SU-DHL-6 (cell line): Measurements from ENCODE around the gene DIPK2A.

Experiments
- H2AFZ ChIP-seq: fragments of 200-600 bp; sonication (generic); 2 replicates; pipeline ENCODE4 v1.6.1; 2014; ENCODE audit warnings: low read depth, mild to moderate bottlenecking, moderate library complexity, mixed read lengths, antibody characterized with exemption, low read length; ENCODE audit not compliant: severe bottlenecking
- H3F3A ChIP-seq: fragments of 200-600 bp; shearing (Covaris generic); 2 replicates; pipeline ENCODE4 v1.6.0; 2016; ENCODE audit warnings: antibody characterized with exemption, mild to moderate bottlenecking; ENCODE audit not compliant: insufficient read depth
- H3K27ac ChIP-seq: fragments of 200-600 bp; sonication (generic); 2 replicates; pipeline ENCODE4 v1.5.1; 2016; ENCODE audit warnings: low read depth, mild to moderate bottlenecking, low read length, moderate library complexity, mixed read lengths
- H3K27me3 ChIP-seq: fragments of 200-600 bp; sonication (generic), shearing (Covaris generic); 2 replicates; pipeline ENCODE4 v1.6.0; 2014; ENCODE audit warnings: mild to moderate bottlenecking, low read length
- H3K36me3 ChIP-seq: fragments of 200-600 bp; sonication (generic); 2 replicates; pipeline ENCODE4 v1.6.1; 2014; ENCODE audit warnings: mild to moderate bottlenecking, low read length, mixed read lengths
- H3K4me2 ChIP-seq: fragments of 300-600, 200-600 bp; shearing (Covaris generic), sonication (generic); 2 replicates; pipeline ENCODE4 v1.6.0; 2014; ENCODE audit warnings: low read length, low read depth, mild to moderate bottlenecking; ENCODE audit not compliant: poor library complexity, severe bottlenecking
- H3K4me3 ChIP-seq: fragments of 200-600 bp; sonication (generic); 2 replicates; pipeline ENCODE4 v1.5.1; 2014; ENCODE audit warnings: antibody characterized with exemption, low read length, mild to moderate bottlenecking, mixed read lengths; ENCODE audit not compliant: insufficient read depth, poor library complexity, severe bottlenecking
- H3K79me2 ChIP-seq: fragments of 200-600 bp; sonication (generic); 2 replicates; pipeline ENCODE4 v1.6.1; 2014; ENCODE audit warnings: mild to moderate bottlenecking, low read length, moderate library complexity; ENCODE audit not compliant: insufficient read depth
- H3K9ac ChIP-seq: fragments of 200-600 bp; sonication (generic); 2 replicates; pipeline ENCODE4 v1.7.0; 2014; ENCODE audit warnings: mild to moderate bottlenecking, low read length
- H3K9me2 ChIP-seq: fragments of 200-600 bp; sonication (generic); replicated peaks from 2 replicates; pipeline ENCODE4 v1.6.1; 2014; ENCODE audit warnings: low read length; ENCODE audit not compliant: insufficient read depth
- H3K9me3 ChIP-seq: fragments of 200-600 bp; sonication (generic); 2 replicates; pipeline ENCODE4 v1.6.1; 2014; ENCODE audit warnings: low read length, mixed read lengths; ENCODE audit not compliant: insufficient read depth
- H4K20me1 ChIP-seq: fragments of 200-600 bp; sonication (generic); 2 replicates; pipeline ENCODE4 v1.6.1; 2014; ENCODE audit warnings: low read depth, mild to moderate bottlenecking, antibody characterized with exemption, low read length, moderate library complexity, mixed read lengths
- CTCF ChIP-seq: fragments of 200-600 bp; sonication (generic); IDR thresholded peaks from one replicate; pipeline ENCODE4 v1.5.1; 2017; ENCODE audit warnings: antibody characterized with exemption, mild to moderate bottlenecking, low read length, moderate library complexity; ENCODE audit not compliant: insufficient read depth, poor library complexity, severe bottlenecking
- EZH2phosphoT487 ChIP-seq: fragments of 200-600 bp; sonication (generic), shearing (Covaris generic); conservative IDR thresholded peaks from 2 replicates; pipeline ENCODE4 v1.6.1; 2018; ENCODE audit warnings: mild to moderate bottlenecking, antibody characterized with exemption, low read length, moderate library complexity, mixed read lengths

DIPK2A gene

GRCh38 chr3:143971359-143972154 is at the start of gene DIPK2A:
Gene DIPK2A, plus strand, starts transcription at chr3:143971823. Its CDS starts 510 bp downstream, at chr3:143972333.
- peak within 1 kb of the TSS; percentile 98 for H3K27ac ChIP-seq
- no peak for TF ChIP-seq EZH2phosphoT487
- TF ChIP-seq CTCF = no peak
- peaks cover 39% of the 10 kb centered on the region for H3K79me2 ChIP-seq
- H3K9ac ChIP-seq = peak within 1 kb of the TSS; percentile 95
- no peaks in the 10 kb centered on the region; the same call in 1 of the 2 replicates for H3F3A ChIP-seq
- no peaks in the 10 kb centered on the region for H3K27me3 ChIP-seq
- H3K4me2 ChIP-seq = peak within 1 kb of the TSS; percentile 98
- H2AFZ ChIP-seq = peak within 1 kb of the TSS; percentile 87
- peaks cover 33% of the 10 kb centered on the region for H4K20me1 ChIP-seq
- H3K4me3 ChIP-seq = peak within 1 kb of the TSS; percentile 98
- no peaks in the 10 kb centered on the region for H3K9me3 ChIP-seq
- H3K36me3 ChIP-seq = no peaks in the 10 kb centered on the region
- H3K9me2 ChIP-seq = no peaks in the 10 kb centered on the region

DNA sequence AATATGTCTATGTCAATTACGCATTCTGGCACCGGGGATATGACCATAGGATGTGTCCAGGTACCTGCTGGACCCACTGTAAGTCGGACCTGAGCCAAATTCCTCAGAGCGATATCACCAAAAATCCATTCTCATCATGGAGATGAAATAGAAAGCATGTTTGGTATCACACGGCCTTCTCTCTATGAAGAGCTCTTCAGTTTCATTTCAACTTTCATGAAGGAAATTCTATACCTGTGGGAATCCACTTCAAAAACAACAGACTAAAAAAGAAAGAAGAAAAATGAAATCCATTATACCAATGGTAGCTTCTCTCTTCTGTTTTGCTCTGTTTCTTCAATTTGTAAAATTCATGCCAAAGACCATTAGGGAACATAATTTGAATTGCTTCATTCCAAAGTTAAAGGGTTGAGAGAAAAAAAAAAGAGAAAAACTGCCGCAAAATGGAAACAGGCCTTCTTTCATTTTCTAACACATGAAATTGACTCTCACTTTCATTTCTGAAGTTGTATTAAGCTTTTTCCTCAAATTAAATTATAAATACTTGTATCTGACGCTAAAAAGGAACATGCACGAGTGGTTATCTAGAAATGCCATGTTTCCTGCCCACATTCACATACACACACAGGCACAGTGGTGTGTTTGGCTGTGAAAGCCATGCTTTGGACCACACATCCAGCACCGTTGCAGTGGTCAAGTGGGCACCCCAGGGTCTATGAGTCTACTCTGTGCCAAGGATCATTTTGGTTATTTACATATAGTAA is 46.9 kb upstream of the DIPK2A start:
- H3F3A ChIP-seq = no peaks in the 10 kb centered on the region
- no peak overlapping the region for H2AFZ ChIP-seq
- H3K4me2 ChIP-seq = no peak overlapping the region
- H3K9ac ChIP-seq = no peak overlapping the region
- H4K20me1 ChIP-seq = no peaks in the 10 kb centered on the region
- no peaks in the 10 kb centered on the region for H3K79me2 ChIP-seq
- H3K9me3 ChIP-seq = no peaks in the 10 kb centered on the region
- no peaks in the 10 kb centered on the region for H3K36me3 ChIP-seq
- no peak overlapping the region for H3K4me3 ChIP-seq
- TF ChIP-seq CTCF (no peak), EZH2phosphoT487 (no peak)
- no peaks in the 10 kb centered on the region for H3K27me3 ChIP-seq
- H3K9me2 ChIP-seq = no peaks in the 10 kb centered on the region
- H3K27ac ChIP-seq = no peak overlapping the region

GRCh38 chr3:143928056-143928455 is 43.6 kb upstream of the DIPK2A start:
- H3K9ac ChIP-seq = no peak overlapping the region
- no peaks in the 10 kb centered on the region for H3K36me3 ChIP-seq
- no peaks in the 10 kb centered on the region for H3K9me3 ChIP-seq
- no peaks in the 10 kb centered on the region for H4K20me1 ChIP-seq
- H3K4me2 ChIP-seq = no peak overlapping the region
- H3K9me2 ChIP-seq = no peaks in the 10 kb centered on the region
- H3K27me3 ChIP-seq = no peaks in the 10 kb centered on the region
- no peaks in the 10 kb centered on the region for H3K79me2 ChIP-seq
- no peaks in the 10 kb centered on the region for H3F3A ChIP-seq
- H3K4me3 ChIP-seq = no peak overlapping the region
- no peak for TF ChIP-seq EZH2phosphoT487
- H3K27ac ChIP-seq = no peak overlapping the region
- H2AFZ ChIP-seq = no peak overlapping the region
